Measurements from ENCODE around the gene DTWD2. TPM values are rescaled to one million over a fixed set of nuclear protein-coding genes. Genes with fewer than 3 reads are reported as not detected.
A peak's percentile ranks its signal among the peaks of the same experiment; 100 is the strongest.

The DTWD2 gene
- total and polyA plus RNA-seq, 12 donors, result 1.7 to 15.7 (median 12.8) TPM

GRCh38 chr5:118946138-118946800 is 42.1 kb downstream of the DTWD2 start:
- Histone ChIP-seq H3K4me3 (no peak overlapping the region), H3K4me1 (no peaks in the 10 kb centered on the region), H3K27me3 (no peaks in the 10 kb centered on the region), H3K27ac (no peak overlapping the region), H3K9me3 (no peaks in the 10 kb centered on the region), H3K36me3 (peaks cover 0 to 20% (median 0%) of the 10 kb centered on the region in 9 donors)
- no peak for TF ChIP-seq CTCF (IDR thresholded peaks at IDR 0.05)
- intact Hi-C loops (cut with DNase I), result no loop called here
- DNase-seq, result no peak
- ATAC-seq, result no peak
- 92% methylated on average over 2 of the region's 2 CpGs for WGBS, 2 donors

- intact Hi-C loops (cut with DNase I), result no loop called here
- Histone ChIP-seq H3K27ac (no peak overlapping the region), H3K9me3 (no peaks in the 10 kb centered on the region), H3K36me3 (peaks cover 0 to 15% (median 0%) of the 10 kb centered on the region in 9 donors), H3K27me3 (no peaks in the 10 kb centered on the region), H3K4me3 (no peak overlapping the region), H3K4me1 (peaks cover 0 to 5% (median 0%) of the 10 kb centered on the region in 9 donors)
- peak in 1 of 8 donors; percentile 33 for ATAC-seq
- no peak for TF ChIP-seq CTCF (IDR thresholded peaks at IDR 0.05)
- no peak for DNase-seq
- 65 to 68% methylated on average over 3 of the region's 3 CpGs for WGBS, 2 donors
These were observed 50.8 kb downstream of the DTWD2 start for GRCh38 chr5:118937393-118938061.

- ATAC-seq (no peak), DNase-seq (no peak)
- Histone ChIP-seq H3K4me3 (no peak overlapping the region), H3K27me3 (no peaks in the 10 kb centered on the region), H3K4me1 (peaks cover 0 to 5% (median 0%) of the 10 kb centered on the region in 9 donors), H3K36me3 (peaks cover 0 to 8% (median 0%) of the 10 kb centered on the region in 9 donors), H3K27ac (no peak overlapping the region), H3K9me3 (peaks cover 0 to 15% (median 0%) of the 10 kb centered on the region in 11 donors)
- WGBS, 2 donors, result 97 to 98% methylated on average over 1 of the region's 1 CpG
- no peak for TF ChIP-seq CTCF (IDR thresholded peaks at IDR 0.05)
- intact Hi-C loops (cut with DNase I), result loop anchor here in 1 of 10 donors (2.0 kb wide), 1 partner anchor 39 kb away; no protein-coding TSS in a partner anchor
These were observed 54.6 kb downstream of the DTWD2 start for GRCh38 chr5:118933703-118934102.

- no peak for TF ChIP-seq CTCF (IDR thresholded peaks at IDR 0.05)
- intact Hi-C loops (cut with DNase I), result no loop called here
- peaks cover 0 to 10% (median 0%) of the 10 kb centered on the region in 9 donors for H3K36me3 ChIP-seq
- DNase-seq (no peak), ATAC-seq (no peak)
- no peak overlapping the region for H3K4me3 ChIP-seq
- H3K4me1 ChIP-seq, result no peaks in the 10 kb centered on the region
- H3K27ac ChIP-seq, result no peak overlapping the region
- H3K9me3 ChIP-seq, result peaks cover 0 to 15% (median 0%) of the 10 kb centered on the region in 11 donors
- 65 to 73% methylated on average over 1 of the region's 1 CpG for WGBS, 2 donors
- no peaks in the 10 kb centered on the region for H3K27me3 ChIP-seq
These were observed 56.8 kb downstream of the DTWD2 start for GRCh38 chr5:118931564-118931963.
